PFSK-1 (cell line): Measurements from ENCODE around the gene FEM1A.

Experiments
- FOXP2 ChIP-seq: optimal IDR thresholded peaks from 2 replicates; pipeline ENCODE3; 2011; ENCODE audit warnings: borderline replicate concordance, control low read depth, inconsistent platforms; ENCODE audit not compliant: insufficient read depth; ENCODE audit errors: extremely low read length, extremely low read depth
- POLR2AphosphoS5 ChIP-seq: IDR thresholded peaks from 2 replicates; pipeline ENCODE4 v1.6.1; 2012; ENCODE audit warnings: low read depth, mild to moderate bottlenecking, control low read depth, low read length, moderate library complexity
- REST ChIP-seq, 2 experiments: IDR thresholded peaks; 2 replicates each; pipeline versions ENCODE4 v1.6.1 to v1.8.0; 2011 to 2012; ENCODE audit warnings: low read depth in 2 of 2, low read length in 2 of 2, control low read depth in 1 of 2, inconsistent platforms in 1 of 2, mild to moderate bottlenecking in 1 of 2, moderate library complexity in 1 of 2; ENCODE audit not compliant: insufficient read depth in 1 of 2
- SIN3A ChIP-seq: IDR thresholded peaks from 2 replicates; pipeline ENCODE4 v1.6.1; 2012; ENCODE audit warnings: mild to moderate bottlenecking, low read length, moderate library complexity, borderline replicate concordance; ENCODE audit not compliant: insufficient read depth
- TAF1 ChIP-seq: IDR thresholded peaks from 2 replicates; pipeline ENCODE4 v1.6.1; 2012; ENCODE audit warnings: low read length, control low read depth, borderline replicate concordance; ENCODE audit not compliant: insufficient read depth

FEM1A gene

GRCh38 chr19:4800591-4801081 is 9.1 kb downstream of the FEM1A start:
- TF ChIP-seq SIN3A (no peak), FOXP2 (no peak), REST (IDR thresholded peaks at IDR 0.05; ENCODE audit: insufficient read depth in 1 of 2, low read depth in 2 of 2, low read length in 2 of 2) (no peak), POLR2AphosphoS5 (no peak), TAF1 (no peak)

- TF ChIP-seq TAF1 = no peak
- TF ChIP-seq POLR2AphosphoS5 = no peak
- TF ChIP-seq REST (IDR thresholded peaks at IDR 0.05; ENCODE audit: insufficient read depth in 1 of 2, low read depth in 2 of 2, low read length in 2 of 2) = no peak
- TF ChIP-seq SIN3A = no peak
- no peak for TF ChIP-seq FOXP2
Measured at GRCh38 chr19:4801085-4801619, 9.6 kb downstream of the FEM1A start.

GRCh38 chr19:4802711-4803110 is 11.2 kb downstream of the FEM1A start:
- TF ChIP-seq FOXP2 = no peak
- TF ChIP-seq SIN3A = no peak
- TF ChIP-seq POLR2AphosphoS5 = no peak
- no peak for TF ChIP-seq TAF1
- no peak for TF ChIP-seq REST (IDR thresholded peaks at IDR 0.05; ENCODE audit: insufficient read depth in 1 of 2, low read depth in 2 of 2, low read length in 2 of 2)

GRCh38 chr19:4803736-4804695 is 12.5 kb downstream of the FEM1A start:
- no peak for TF ChIP-seq TAF1
- TF ChIP-seq REST (IDR thresholded peaks at IDR 0.05; ENCODE audit: insufficient read depth in 1 of 2, low read depth in 2 of 2, low read length in 2 of 2) = 0 out of 4 replicates have a peak, but pooled peaks of 1 of the 2 experiments have one; percentile 12
- TF ChIP-seq POLR2AphosphoS5 = no peak
- TF ChIP-seq FOXP2 = peak; percentile 71
- TF ChIP-seq SIN3A = no peak
